ENCODE measurements around the gene MMP17.

MMP17 gene

GRCh38 chr12:131816495-131816894, 11.7 kb upstream of the MMP17 start:
- no peak overlapping the region for H3K4me2 ChIP-seq (ENCODE audit: low read length)
- no peaks in the 10 kb centered on the region for H3K9me2 ChIP-seq (replicated peaks; ENCODE audit: control insufficient read depth, low read length)
- H3F3A ChIP-seq (ENCODE audit: control insufficient read depth, insufficient read depth) = no peaks in the 10 kb centered on the region
- no peaks in the 10 kb centered on the region for H3K36me3 ChIP-seq (ENCODE audit: control insufficient read depth, low read length)
- peaks cover 8% of the 10 kb centered on the region; the same call in 1 of the 2 replicates for H3K9me3 ChIP-seq (ENCODE audit: control insufficient read depth, insufficient read depth, low read length)
- no peaks in the 10 kb centered on the region for H3K79me2 ChIP-seq (ENCODE audit: control insufficient read depth, low read length)
- H3K27me3 ChIP-seq (ENCODE audit: control insufficient read depth, low read length) = no peaks in the 10 kb centered on the region
- H4K20me1 ChIP-seq (ENCODE audit: control insufficient read depth, insufficient read depth, low read depth, low read length) = no peaks in the 10 kb centered on the region
- H3K27ac ChIP-seq (ENCODE audit: low read depth, low read length) = no peak overlapping the region
- TF ChIP-seq EZH2phosphoT487 (IDR thresholded peaks at IDR 0.05; ENCODE audit: borderline replicate concordance, low read length) = no peak
- no peak for TF ChIP-seq CTCF (IDR thresholded peaks at IDR 0.05; ENCODE audit: low read depth, low read length, poor library complexity, severe bottlenecking)
- H3K4me1 ChIP-seq (ENCODE audit: control insufficient read depth, low read length) = peaks cover 8% of the 10 kb centered on the region
- H3K4me3 ChIP-seq (ENCODE audit: low read length) = no peak overlapping the region

- Histone ChIP-seq H3K27ac (ENCODE audit: low read depth, low read length) (no peak overlapping the region), H3K36me3 (ENCODE audit: control insufficient read depth, low read length) (no peaks in the 10 kb centered on the region), H3K9me2 (replicated peaks; ENCODE audit: control insufficient read depth, low read length) (no peaks in the 10 kb centered on the region), H3K4me1 (ENCODE audit: control insufficient read depth, low read length) (peaks cover 12% of the 10 kb centered on the region), H3K4me3 (ENCODE audit: low read length) (no peak overlapping the region), H3K4me2 (ENCODE audit: low read length) (no peak overlapping the region), H3K9me3 (ENCODE audit: control insufficient read depth, insufficient read depth, low read length) (peaks cover 5% of the 10 kb centered on the region; the same call in 1 of the 2 replicates), H4K20me1 (ENCODE audit: control insufficient read depth, insufficient read depth, low read depth, low read length) (no peaks in the 10 kb centered on the region), H3K27me3 (ENCODE audit: control insufficient read depth, low read length) (no peaks in the 10 kb centered on the region), H3K79me2 (ENCODE audit: control insufficient read depth, low read length) (no peaks in the 10 kb centered on the region), H3F3A (ENCODE audit: control insufficient read depth, insufficient read depth) (no peaks in the 10 kb centered on the region)
- TF ChIP-seq EZH2phosphoT487 (IDR thresholded peaks at IDR 0.05; ENCODE audit: borderline replicate concordance, low read length) (no peak), CTCF (IDR thresholded peaks at IDR 0.05; ENCODE audit: low read depth, low read length, poor library complexity, severe bottlenecking) (no peak)
These were observed 11.0 kb upstream of the MMP17 start for GRCh38 chr12:131817241-131817640.

GRCh38 chr12:131818821-131819585, 9.2 kb upstream of the MMP17 start:
- TF ChIP-seq CTCF (IDR thresholded peaks at IDR 0.05; ENCODE audit: low read depth, low read length, poor library complexity, severe bottlenecking) (no peak), EZH2phosphoT487 (IDR thresholded peaks at IDR 0.05; ENCODE audit: borderline replicate concordance, low read length) (no peak)
- peaks cover 12% of the 10 kb centered on the region for H3K4me1 ChIP-seq (ENCODE audit: control insufficient read depth, low read length)
- no peak overlapping the region for H3K27ac ChIP-seq (ENCODE audit: low read depth, low read length)
- H3K4me2 ChIP-seq (ENCODE audit: low read length) = no peak overlapping the region
- no peaks in the 10 kb centered on the region for H3F3A ChIP-seq (ENCODE audit: control insufficient read depth, insufficient read depth)
- no peaks in the 10 kb centered on the region for H3K27me3 ChIP-seq (ENCODE audit: control insufficient read depth, low read length)
- no peaks in the 10 kb centered on the region for H3K9me2 ChIP-seq (replicated peaks; ENCODE audit: control insufficient read depth, low read length)
- H3K36me3 ChIP-seq (ENCODE audit: control insufficient read depth, low read length) = no peaks in the 10 kb centered on the region
- H3K79me2 ChIP-seq (ENCODE audit: control insufficient read depth, low read length) = no peaks in the 10 kb centered on the region
- no peaks in the 10 kb centered on the region for H4K20me1 ChIP-seq (ENCODE audit: control insufficient read depth, insufficient read depth, low read depth, low read length)
- H3K9me3 ChIP-seq (ENCODE audit: control insufficient read depth, insufficient read depth, low read length) = no peaks in the 10 kb centered on the region
- no peak overlapping the region for H3K4me3 ChIP-seq (ENCODE audit: low read length)
